Thyroid gland (tissue), 4 donors: ENCODE results near the gene ULK3.

Experiments
- CTCF ChIP-seq, 6 experiments: fragments of 200-600 bp in 3 of 6; fragments of 450-650 bp in 3 of 6; sonication (generic) in 3 of 6; IDR thresholded peaks; one replicate each; pipeline ENCODE4 v1.5.1; 2016 to 2019; ENCODE audit warnings: antibody characterized with exemption in 6 of 6, mild to moderate bottlenecking in 2 of 6, inconsistent platforms in 1 of 6, moderate library complexity in 1 of 6
- POLR2A ChIP-seq, 2 donors: fragments of 450-650 bp; IDR thresholded peaks; one replicate each; pipeline ENCODE4 v1.6.1; 2017; ENCODE audit warnings: antibody characterized with exemption in 2 of 2, mild to moderate bottlenecking in 2 of 2, moderate library complexity in 1 of 2

GRCh38 chr15:74844319-74845207 lies 1.6 kb upstream of the ULK3 start:
- TF ChIP-seq POLR2A (IDR thresholded peaks at IDR 0.05) (no peak), CTCF (IDR thresholded peaks at IDR 0.05) (no peak)
